ENCODE measurements around the gene RNF146. TPM values are rescaled to one million over a fixed set of nuclear protein-coding genes. Genes with fewer than 3 reads are reported as not detected.

The RNF146 gene
- total RNA-seq, 1 donor from 2014 or later: 46.8 TPM

DNA sequence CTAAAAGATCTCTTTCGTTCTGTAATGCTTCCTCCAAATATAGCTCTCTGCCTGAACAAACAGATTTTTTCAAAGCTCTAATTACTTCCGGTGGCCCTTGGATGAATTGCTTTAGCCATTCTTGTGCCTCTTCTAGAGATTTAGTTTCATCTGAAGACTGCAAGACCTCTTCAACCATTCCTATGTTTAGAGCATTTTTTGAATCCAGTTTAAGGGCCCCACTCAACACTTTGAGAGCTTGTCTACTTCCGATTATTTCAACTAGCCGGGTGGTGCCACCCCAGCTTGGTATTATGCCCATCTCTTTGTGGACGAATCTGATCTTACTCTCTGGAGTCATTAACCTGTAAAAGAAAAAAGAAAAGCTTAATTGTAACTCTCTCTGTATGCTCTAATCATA is 23.3 kb downstream of the RNF146 start:
- H3K36me3 Mint-ChIP-seq: peaks cover 26% of the 10 kb centered on the region
- peak overlapping the region; percentile 3 for H3K27ac Mint-ChIP-seq
- H3K4me1 Mint-ChIP-seq (ENCODE audit: unreplicated experiment): peaks cover 12% of the 10 kb centered on the region

DNA sequence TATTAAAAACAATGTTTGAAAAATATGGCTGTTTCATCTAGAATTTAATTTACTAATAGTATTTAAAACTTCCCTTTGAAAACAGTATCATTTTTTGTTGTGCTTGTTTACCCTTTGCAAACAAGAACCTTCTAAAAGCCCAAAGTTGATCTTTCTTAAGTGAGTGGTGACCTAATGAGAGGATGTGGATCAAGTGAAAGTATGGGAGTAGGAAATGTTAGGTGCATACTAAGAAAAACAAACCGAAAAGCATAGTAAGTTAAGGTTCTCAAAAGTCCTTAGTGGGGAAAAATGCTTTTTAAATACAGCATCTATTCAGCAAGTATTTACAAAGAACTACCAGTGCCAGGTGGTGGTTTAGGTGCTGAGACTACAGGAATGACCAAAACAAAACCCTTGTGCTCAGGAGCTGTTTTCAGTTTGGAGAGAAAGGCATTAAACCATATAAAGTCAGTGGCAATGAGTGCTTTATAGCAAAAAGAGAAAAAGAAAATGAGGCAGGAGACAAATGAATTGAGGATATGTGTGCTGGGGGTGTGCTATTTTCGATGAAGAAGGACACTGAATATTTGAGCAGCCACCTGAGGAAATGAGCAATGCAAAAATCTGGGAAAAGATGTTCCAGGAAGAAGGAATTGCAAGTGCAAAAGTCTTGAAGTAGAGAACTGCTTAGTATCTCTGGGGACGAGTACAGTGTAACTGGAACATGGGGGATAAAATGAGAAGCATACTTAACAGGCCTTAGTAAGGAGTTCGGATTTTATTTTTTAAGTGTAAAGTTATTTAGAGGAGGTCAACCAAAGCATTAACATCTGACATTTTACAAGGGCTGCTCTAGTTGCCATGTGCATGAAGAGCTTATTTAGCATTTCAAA is 24.0 kb downstream of the RNF146 start:
- Mint-ChIP-seq H3K9me3 (no peaks in the 10 kb centered on the region), H3K4me3 (no peak overlapping the region), H3K27ac (peak overlapping the region; percentile 3), H3K4me1 (ENCODE audit: unreplicated experiment) (peaks cover 12% of the 10 kb centered on the region), H3K36me3 (peaks cover 26% of the 10 kb centered on the region), H3K27me3 (no peaks in the 10 kb centered on the region)
- TF ChIP-seq, protein P1, sequence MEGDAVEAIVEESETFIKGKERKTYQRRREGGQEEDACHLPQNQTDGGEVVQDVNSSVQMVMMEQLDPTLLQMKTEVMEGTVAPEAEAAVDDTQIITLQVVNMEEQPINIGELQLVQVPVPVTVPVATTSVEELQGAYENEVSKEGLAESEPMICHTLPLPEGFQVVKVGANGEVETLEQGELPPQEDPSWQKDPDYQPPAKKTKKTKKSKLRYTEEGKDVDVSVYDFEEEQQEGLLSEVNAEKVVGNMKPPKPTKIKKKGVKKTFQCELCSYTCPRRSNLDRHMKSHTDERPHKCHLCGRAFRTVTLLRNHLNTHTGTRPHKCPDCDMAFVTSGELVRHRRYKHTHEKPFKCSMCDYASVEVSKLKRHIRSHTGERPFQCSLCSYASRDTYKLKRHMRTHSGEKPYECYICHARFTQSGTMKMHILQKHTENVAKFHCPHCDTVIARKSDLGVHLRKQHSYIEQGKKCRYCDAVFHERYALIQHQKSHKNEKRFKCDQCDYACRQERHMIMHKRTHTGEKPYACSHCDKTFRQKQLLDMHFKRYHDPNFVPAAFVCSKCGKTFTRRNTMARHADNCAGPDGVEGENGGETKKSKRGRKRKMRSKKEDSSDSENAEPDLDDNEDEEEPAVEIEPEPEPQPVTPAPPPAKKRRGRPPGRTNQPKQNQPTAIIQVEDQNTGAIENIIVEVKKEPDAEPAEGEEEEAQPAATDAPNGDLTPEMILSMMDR (conservative IDR thresholded peaks at IDR 0.05): no peak
- no peak for DNase-seq (ENCODE audit: extremely low spot score, unreplicated experiment)

More for the DNA sequence above, 23.3 kb downstream of the RNF146 start:
- TF ChIP-seq, protein P1 (conservative IDR thresholded peaks at IDR 0.05): no peak
- H3K4me3 Mint-ChIP-seq: no peak overlapping the region
- no peaks in the 10 kb centered on the region for H3K27me3 Mint-ChIP-seq
- H3K9me3 Mint-ChIP-seq: no peaks in the 10 kb centered on the region
- no peak for DNase-seq (ENCODE audit: extremely low spot score, unreplicated experiment)

DNA sequence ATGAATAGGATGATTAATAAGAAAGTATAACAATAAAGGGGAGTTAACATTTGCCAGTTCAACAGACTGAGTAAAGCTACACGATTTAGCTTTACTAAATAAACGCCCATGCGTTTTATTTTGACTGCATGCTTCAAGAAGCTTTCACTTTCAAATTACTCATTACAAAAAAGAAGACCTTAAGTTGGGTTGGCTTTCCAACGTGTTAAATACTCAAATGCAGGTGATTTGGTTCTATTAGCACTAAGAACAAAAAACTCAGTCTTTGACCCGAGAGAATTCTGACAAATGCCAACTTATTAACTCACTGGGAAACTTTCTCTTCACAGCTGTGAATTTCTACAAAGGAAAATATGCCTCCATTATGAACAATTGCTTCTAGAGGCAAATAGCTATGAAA is 24.8 kb downstream of the RNF146 start:
- no peak for DNase-seq (ENCODE audit: extremely low spot score, unreplicated experiment)
- no peak overlapping the region for H3K27ac Mint-ChIP-seq
- no peaks in the 10 kb centered on the region for H3K9me3 Mint-ChIP-seq
- no peaks in the 10 kb centered on the region for H3K27me3 Mint-ChIP-seq
- peaks cover 21% of the 10 kb centered on the region for H3K36me3 Mint-ChIP-seq
- TF ChIP-seq, protein P1 (conservative IDR thresholded peaks at IDR 0.05): no peak
- no peak overlapping the region for H3K4me3 Mint-ChIP-seq
- peaks cover 12% of the 10 kb centered on the region for H3K4me1 Mint-ChIP-seq (ENCODE audit: unreplicated experiment)

DNA sequence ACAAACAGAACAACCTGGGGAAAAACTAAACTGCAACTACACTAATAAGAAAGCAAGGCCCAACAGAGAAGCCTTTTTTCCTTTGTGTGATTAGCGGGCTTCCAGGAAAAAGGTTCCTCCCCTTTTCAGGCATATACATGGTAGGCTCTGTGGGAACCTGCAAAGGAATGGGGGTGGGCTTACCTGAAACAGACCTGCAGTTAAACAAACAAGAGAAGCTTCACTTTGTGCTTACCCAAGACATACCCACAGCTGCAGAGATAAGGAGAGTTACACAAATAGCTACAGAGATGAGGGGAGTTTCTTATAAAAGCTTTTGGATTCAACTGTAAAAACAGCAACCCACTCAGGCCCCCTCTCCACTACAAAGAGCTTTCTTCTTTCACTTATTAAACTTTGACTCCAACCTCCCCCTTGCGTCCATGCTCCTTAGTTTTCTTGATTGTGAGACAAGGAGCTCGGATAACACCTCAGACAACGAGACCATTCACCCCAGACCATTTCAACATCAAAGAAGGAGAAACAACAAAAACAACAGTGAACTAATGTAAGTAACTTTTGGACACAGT is 30.9 kb downstream of the RNF146 start:
- Mint-ChIP-seq H3K27me3 (no peaks in the 10 kb centered on the region), H3K36me3 (peaks cover 9% of the 10 kb centered on the region), H3K4me3 (no peak overlapping the region), H3K9me3 (no peaks in the 10 kb centered on the region), H3K27ac (no peak overlapping the region), H3K4me1 (ENCODE audit: unreplicated experiment) (peaks cover 4% of the 10 kb centered on the region)
- TF ChIP-seq, protein P1 (conservative IDR thresholded peaks at IDR 0.05): no peak
- no peak for DNase-seq (ENCODE audit: extremely low spot score, unreplicated experiment)

DNA sequence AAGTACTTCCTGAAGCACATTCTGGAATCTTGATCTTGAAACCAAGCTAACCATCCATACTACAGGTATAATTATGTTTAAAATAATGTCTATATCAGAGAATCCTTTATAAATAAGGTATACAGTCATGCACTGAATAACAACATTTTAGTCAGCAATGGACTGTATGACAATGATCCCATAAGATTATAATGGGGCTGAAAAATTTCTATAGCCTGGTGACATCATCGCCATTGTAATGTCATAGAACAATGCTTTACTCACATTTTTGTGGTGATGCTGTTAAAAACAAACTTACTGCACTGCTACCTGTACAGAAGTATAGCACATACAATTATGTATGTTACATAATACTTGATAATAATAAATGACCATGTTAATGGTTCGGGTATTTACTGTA is 31.8 kb downstream of the RNF146 start:
- TF ChIP-seq, protein P1 (conservative IDR thresholded peaks at IDR 0.05): no peak
- Mint-ChIP-seq H3K27me3 (no peaks in the 10 kb centered on the region), H3K9me3 (no peaks in the 10 kb centered on the region), H3K27ac (no peak overlapping the region), H3K4me3 (no peak overlapping the region), H3K36me3 (peaks cover 9% of the 10 kb centered on the region), H3K4me1 (ENCODE audit: unreplicated experiment) (peaks cover 7% of the 10 kb centered on the region)
- no peak for DNase-seq (ENCODE audit: extremely low spot score, unreplicated experiment)

Data from type B pancreatic cell (in vitro differentiated cells).